GM19035 (cell line): ENCODE data around the gene REC114.
"Not testable (repeated sequence)": the region's sequence is repeated elsewhere in the genome, so short reads cannot be mapped to it uniquely, and the experiment has no call there.

Experiments
- ATAC-seq: cut with Tn5 transposase; IDR thresholded peaks from one replicate; pipeline ENCODE4 v1.9.1; 2021; ENCODE audit not compliant: unreplicated experiment

Gene REC114

DNA sequence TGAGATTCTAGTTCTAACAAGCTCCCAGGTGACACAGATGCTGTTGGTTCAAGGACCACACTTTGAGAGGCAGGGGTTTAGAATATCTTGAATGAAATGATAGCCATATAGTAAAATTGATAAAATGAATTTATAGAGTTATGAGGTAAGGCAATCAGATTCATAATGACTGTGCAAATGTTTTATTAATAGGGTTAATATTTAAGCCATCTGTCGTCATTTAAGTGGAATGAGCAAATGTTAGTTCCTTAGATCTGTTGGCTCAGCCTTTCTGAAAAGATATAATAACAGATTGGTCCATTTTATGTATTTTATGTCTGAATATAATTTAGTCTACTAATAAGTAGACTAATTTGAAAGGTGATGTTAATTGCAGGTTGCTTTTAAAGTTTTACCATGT, 12.9 kb downstream of the REC114 start:
- no peak for ATAC-seq

DNA sequence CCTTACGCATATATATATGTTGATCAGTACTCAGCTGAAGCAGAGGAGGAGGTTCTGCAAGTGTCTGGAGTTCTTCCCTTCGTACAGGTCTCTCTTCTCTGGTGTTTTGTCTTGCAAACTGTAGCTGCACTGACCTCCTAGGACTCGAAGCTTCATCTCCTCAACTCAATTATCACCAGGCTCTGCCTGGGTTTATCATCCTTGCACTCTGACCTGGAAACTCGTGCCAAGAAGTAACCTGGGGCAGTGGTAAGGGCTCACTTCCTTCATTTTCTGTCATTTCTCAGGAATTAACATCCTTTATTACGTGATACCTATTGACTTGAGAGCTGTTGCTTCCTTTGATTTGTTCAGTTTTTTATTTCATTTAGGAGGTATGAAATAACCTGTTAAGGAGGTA, 14.4 kb downstream of the REC114 start:
- no peak for ATAC-seq

GRCh38 chr15:73460662-73461061, 17.7 kb downstream of the REC114 start:
- no peak for ATAC-seq

GRCh38 chr15:73464602-73465001, 21.6 kb downstream of the REC114 start:
- ATAC-seq: no peak

- ATAC-seq: no peak
These were observed 24.8 kb downstream of the REC114 start for GRCh38 chr15:73467758-73468157.

DNA sequence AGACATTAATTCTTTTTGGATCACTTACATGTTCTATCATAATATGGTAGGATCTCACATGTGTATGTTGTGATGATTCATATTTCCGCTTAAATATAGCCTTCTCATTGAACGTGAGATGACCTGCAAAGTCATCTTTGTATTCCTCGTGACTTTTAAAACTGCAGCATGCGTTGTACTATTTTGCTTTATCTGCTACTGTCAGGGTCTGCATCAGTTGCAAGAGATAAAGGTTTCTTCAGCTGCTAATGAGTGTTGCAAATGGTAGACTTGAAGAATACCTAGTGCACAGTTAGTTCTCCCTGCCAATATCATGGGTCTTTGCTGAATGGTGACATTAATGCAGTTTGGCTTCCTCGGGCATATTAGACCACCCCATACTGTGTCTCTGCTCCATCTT, 31.8 kb downstream of the REC114 start:
- no peak for ATAC-seq

- no peak for ATAC-seq
These were observed 33.8 kb downstream of the REC114 start for GRCh38 chr15:73476704-73477216.

GRCh38 chr15:73480050-73480449, 37.1 kb downstream of the REC114 start:
- ATAC-seq: no peak

- ATAC-seq: no peak
These were observed 39.2 kb downstream of the REC114 start for GRCh38 chr15:73482166-73482565.

- no peak for ATAC-seq
These were observed 40.1 kb downstream of the REC114 start for GRCh38 chr15:73483053-73483452.

- no peak for ATAC-seq
These were observed 42.4 kb downstream of the REC114 start for GRCh38 chr15:73485372-73485771.

GRCh38 chr15:73485885-73486284, 42.9 kb downstream of the REC114 start:
- not testable (repeated sequence) for ATAC-seq

DNA sequence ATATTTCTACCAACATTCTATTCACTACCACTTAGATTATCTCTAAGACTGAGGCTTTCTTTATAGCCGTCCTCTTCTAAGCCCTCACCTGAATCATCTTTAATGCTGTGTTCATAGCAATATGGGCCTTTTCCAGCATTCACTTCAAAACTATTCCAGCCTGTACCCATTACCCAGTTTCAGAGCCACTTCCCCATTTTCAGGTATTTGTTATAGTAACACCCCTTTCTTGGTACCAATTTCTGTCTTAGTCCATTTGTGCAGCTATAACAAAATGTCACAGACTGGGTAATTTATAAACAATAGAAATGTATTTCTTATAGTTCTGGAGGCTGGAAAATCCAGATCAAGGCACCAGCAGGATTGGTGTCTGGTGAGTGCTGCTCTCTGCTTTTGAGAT, 45.7 kb downstream of the REC114 start:
- ATAC-seq: no peak

- ATAC-seq: no peak
These were observed 51.0 kb downstream of the REC114 start for GRCh38 chr15:73493922-73494321.

- no peak for ATAC-seq
These were observed 52.2 kb downstream of the REC114 start for GRCh38 chr15:73495181-73495580.

DNA sequence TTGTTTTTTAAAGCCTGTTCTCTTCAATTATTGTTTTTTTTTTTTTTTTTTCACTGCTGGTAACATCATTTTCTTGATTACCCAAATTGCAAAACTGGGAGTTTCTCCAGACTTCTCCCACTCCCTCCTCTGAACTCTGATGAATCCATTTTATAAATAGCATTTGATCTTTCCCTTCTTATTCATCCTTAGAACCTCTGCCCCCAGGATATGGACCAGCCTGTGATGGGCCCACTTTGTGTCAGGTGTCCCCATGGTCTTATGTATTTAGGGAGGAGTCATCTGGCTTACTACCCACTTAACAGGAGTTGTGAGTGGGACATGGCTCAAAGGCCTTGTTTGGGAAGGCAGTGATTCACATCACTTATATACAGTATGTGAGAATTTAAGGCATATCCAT, 57.7 kb downstream of the REC114 start:
- ATAC-seq: no peak

DNA sequence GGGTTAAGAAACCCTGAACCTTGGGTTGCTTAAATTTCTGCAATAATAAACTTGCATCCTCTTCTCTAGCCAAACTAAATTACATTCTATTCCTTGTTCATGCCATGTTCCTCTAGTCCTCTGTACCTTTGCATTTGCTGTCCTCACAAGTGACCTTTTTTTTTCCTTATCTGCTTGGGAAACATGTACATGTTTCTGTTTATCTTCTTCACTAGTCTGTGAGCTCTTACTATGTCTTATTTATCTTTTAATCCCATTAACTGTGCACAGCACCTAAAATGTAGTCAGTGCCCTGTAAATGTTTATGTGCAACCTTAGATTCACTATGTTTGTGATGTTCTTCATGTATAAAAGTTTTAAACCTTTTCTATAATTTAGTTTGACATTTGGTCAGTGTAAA, 61.9 kb downstream of the REC114 start:
- no peak for ATAC-seq

DNA sequence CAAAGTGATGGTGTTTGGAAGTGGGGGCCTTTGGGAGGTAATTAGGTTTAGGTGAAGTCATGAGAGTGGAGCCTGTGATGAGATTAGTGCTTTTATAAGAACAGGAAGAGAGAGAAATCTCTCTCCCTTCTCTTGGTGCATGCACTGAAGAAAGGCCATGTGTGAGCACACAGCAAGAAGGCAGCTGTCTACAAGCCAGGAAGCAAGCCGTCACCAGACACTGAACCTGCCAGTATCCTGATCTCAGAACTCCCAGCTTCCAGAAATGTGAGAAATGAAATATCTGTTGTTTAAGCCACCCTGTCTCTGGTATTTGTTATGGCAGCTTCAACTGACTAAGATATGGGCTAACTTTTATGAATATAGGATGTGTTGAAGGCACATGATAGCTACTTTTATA, 72.6 kb downstream of the REC114 start:
- ATAC-seq: no peak

- no peak for ATAC-seq
These were observed 74.6 kb downstream of the REC114 start for GRCh38 chr15:73517566-73517965.

DNA sequence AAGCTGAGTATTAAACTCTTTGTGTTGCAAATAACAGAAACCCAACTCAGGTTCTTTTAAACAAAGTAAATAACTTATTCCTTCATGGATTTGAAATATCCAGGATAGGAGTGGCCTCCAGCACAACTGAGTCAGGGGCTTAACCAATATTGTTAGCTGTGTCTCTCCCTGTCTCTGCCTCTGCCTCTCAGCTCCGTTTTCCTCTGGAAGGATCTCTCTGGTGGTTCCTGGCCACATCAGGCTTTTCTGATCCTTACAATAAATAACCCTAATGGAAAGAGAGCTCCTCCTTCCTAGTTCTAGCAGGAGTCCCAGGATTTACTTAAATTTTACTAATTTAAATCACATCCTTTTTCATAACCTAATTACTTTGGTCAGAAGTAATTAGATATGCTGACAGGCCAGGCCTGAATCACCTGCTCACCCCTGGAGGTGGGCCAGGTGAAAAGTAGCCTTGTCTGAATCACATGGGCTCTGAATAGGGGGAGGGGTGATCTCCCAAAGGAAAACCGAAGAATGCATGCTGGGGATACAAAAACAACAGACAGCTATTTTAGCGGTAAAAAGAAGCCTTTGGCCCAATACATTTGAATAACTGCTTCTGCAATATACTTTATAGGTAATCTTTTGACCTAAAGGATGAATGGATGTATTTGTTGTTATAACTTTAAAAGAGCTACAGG, 75.4 kb downstream of the REC114 start:
- ATAC-seq: no peak

- ATAC-seq: no peak
These were observed 76.1 kb downstream of the REC114 start for GRCh38 chr15:73518876-73519733.

DNA sequence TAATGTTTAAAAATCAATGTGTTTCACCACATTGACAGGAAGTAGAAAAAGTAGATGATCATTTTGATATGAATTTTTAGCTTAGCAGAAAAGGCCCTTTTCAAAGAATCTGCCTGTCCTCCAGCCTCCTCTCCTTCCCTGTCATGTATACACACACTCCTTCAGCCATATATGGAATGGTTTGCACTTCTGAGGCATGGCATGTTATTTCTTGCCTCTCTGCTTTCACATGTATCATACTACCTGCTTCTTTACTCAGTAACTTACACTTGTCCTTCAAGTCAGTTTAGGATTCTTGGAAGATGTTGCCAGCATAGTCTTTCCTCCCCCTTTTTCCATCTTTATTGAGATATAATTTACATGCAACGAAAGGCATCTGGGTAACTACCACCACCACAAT, 79.0 kb downstream of the REC114 start:
- ATAC-seq: no peak
